HG02970 (cell line): ENCODE measurements around the gene NHLH2.

ENCODE experiments used
- ATAC-seq: cut with Tn5 transposase; IDR thresholded peaks from one replicate; pipeline ENCODE4 v1.9.1; 2021; ENCODE audit warnings: mild to moderate bottlenecking, moderate library complexity, moderate number of reproducible peaks; ENCODE audit not compliant: unreplicated experiment, low FRiP score

NHLH2 gene

DNA sequence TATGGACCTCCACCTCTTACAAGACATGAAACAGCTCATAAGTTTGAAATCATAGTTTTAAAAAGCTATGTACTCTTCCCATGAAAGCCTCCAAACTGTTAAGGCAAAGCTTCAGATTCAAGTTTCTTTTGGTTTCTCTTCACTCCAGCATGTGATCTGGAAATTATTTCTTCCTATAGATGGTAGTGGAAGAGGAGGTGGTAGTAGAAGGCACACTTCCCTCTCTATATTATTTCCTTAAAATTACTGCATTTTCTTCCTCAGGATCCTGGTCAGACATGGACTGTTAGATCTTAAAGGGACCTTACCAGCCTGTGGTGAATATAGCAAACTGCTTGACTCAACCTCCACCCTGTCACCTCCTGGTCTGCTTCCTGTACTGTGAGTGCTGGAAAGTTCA lies 31.9 kb downstream of the NHLH2 start:
- no peak for ATAC-seq

DNA sequence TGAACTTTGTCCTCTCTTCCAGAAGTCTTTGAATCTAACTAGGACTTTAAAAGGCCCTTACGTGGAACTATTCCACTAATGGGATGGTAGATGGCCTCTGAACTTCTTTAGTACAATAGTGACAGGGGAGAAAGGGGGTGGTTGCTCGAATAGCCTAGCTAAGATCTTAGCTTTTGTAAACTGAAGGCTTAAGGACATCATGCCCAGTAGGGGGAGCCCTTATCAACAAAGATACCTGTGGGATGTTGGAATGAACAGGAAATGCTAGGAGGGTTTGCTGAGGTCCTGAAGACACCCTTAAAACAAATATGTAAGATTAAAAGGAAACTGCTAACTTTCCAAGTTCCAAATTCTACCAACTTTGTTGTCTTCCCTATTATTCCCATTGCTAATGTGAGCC lies 33.2 kb downstream of the NHLH2 start:
- ATAC-seq, result no peak

DNA sequence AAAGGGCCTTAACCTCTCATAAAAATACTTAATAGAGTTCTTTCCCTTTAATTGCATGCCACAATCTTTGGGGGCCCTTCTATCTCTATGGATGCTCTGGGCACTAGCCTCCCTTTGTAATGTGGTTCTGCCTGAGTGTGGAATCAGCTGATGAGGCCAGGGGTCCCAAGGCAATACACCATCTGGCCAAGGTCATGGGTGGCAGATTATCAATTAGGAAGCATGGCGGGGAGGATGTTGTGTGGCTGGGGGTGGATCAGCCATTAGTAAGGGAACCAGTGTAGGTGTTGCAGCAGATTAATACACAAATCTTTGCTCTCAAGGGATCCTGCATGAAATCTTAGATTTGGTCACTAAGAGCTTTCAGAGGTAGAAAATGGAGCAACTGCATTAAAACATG lies 35.3 kb downstream of the NHLH2 start:
- ATAC-seq, result no peak

DNA sequence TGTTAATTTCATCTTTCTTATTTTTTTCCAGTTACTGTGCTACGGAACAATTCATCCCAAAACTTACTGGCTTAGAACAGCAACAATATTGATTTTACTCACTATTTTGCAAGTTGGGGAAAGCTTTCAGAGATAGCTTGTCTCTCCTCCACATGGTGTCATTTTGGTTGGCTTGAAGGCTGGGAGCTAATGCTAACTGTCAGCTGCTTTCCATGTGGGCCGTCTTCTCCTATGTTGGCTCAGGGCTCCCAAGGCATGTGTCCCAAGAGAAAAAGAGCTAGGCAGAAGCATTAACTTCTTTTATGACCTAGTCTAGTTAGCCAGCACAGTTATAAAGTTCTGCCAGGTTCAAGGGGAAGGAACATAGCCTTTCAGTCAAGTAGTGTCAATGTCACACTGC lies 38.5 kb downstream of the NHLH2 start:
- ATAC-seq, result no peak

DNA sequence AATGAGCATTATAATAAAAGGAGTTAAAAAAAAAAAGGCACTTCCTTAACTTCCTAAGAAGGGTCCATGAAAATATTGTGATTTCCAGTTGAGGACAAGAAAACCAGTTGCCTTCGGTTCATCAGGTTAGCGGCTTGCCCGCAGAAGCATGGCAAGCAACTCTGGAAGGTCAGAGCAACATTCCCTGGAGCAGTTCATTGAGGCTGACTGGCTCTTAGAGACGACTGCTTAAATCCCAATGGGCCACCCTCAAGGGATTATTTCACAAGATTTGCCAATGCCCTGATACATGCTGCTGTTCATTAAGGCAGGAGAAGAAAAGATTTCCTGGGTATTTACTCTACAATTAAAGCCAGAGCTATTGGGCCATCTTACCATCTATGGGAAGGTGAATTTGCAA lies 43.4 kb downstream of the NHLH2 start:
- no peak for ATAC-seq

DNA sequence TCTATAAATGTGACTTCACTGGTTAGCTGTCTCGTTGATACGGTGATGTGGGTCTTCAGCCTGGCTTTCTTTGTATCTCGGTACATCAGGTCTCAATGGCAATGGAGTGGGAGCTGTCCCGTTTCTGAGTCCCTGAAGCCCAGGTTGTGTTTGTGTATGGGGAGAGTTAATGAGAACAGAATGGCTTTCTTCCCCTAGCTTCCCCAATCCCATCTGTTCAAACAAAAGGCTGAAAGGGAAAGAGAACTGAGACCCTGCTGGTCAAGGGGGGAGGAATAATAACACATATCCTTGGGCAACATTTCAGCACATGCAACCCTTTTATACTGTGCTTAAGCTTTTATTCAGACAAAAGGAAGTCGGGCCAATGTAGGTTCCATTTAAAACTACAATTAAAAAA lies 44.0 kb downstream of the NHLH2 start:
- ATAC-seq, result no peak

DNA sequence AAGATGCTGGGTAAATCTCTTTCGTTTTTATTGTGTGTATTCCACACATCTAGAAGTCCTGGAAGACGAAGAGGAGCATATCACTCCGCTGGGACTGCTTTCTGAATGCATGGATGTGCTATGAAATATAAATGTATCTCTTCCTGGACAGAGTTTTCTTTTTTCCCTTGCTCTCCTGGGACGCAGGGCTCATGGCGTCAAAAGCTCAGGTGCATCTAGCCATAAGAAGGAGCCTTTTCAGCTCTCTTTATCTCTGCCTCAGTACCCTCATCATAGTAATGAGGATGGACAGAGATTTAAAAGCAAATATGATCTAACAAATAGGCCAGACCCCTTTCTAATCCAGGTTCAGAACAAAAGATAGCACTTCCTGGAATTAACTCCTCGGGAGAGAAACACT lies 44.9 kb downstream of the NHLH2 start:
- no peak for ATAC-seq

DNA sequence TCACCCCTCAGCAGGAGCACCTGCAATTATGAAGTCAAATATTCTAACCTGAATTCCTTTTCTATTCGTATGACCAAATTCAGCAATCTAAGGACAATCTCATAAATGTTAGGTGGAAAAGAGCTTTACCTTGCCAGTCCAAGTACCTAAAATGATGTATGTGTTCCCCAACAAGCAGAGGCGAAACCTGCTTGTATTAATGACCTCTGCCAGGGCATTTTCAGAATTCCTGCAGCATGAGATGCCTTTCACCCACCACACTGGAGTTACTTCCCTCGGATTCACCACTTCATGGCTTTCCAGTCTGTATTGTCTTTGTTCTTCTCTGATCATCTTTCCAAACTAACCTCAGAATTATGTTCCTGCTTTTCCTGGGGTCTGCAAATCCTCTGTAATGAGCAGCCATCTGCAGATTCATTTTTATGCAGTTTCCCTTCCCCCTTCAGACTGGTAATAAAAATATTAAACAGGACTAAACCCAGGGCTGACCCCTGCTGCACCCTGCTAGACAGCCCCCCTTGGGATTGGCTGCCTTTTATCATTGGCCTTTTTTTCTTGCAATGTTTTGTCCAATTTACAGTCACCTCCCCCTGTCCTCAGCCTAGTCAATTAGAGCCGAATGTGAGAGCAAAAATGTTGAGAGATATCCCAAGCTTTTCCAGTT lies 45.8 kb downstream of the NHLH2 start:
- ATAC-seq, result no peak

DNA sequence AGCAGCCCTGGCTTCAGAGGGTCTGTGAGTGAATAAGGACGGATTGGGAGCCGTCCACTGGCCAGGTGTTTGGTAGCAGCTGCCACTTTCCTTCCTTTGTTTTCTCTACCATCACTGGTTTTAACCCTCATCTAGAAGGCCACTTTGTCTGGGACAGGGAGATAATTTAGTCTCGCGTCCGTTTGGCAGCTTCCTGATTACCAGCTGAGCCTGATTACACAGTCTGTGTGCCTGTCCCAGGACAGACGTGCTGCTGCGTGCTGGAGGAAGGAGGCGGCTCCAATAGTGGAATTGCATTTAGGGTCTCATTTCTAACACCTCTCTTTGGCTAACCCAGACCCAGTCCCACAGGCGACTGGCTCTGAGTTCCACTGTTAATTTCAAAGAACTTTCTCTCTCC lies 47.8 kb downstream of the NHLH2 start:
- ATAC-seq, result no peak

DNA sequence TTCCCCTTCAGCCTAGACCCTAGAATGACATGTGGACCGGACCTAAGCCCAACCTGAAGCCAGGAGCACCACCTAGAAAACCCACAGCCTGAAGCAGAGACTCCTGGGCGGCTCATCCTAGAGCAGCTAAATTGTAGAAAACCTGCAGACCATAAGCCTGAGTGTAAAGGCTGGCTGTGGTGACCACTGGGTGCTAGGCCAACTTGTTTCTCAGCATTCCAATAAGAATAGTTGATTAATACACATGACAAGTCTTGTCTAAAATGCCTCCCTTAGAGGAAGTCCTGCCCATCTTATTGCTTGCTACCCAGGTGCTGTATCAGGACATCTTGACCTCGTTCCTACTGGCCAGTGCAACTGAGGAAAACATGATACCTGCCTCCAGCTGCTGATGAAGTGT lies 49.1 kb downstream of the NHLH2 start:
- ATAC-seq, result no peak

DNA sequence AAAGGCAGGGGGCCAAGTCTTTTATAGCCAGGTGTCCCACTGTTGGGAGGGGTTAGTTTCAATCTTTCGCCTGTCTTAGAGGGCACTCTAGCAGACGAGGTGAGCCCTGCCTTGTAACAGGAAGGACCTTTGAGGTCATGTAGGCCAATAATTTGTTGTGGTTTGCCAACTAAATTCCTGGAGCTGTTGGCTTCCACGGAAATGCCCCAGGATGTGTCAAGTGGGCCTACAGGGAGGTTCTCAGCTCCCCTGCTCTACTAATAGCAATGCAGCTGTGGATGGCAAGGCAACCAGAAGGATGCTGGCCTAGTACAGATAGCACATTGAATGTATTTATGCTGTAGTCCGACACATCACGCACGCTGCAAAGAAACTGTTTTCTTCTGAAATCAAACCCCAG lies 50.1 kb downstream of the NHLH2 start:
- no peak for ATAC-seq

DNA sequence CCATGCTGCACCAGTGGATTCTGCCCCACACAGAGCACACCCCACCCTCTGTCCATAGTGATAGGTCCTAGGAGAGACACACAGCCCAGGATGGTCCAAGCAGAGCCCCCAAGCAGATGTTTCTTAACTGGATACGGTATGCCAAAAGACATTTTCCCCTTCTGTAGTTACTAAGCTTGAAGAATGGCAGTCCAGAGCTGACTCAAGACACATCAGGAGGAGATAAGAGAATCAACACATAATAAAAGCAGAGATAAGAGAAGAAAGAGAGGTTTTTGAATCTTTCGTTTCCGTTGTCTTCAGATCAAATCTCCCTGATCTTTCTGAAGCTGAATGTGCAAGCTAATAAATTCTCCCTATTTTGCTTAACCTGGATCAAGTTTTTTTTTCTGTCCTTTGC lies 50.6 kb downstream of the NHLH2 start:
- ATAC-seq, result no peak
